Activated CD4-positive, alpha-beta T cell treated with anti-CD3 and anti-CD28 coated beads, Interleukin-10, Interleukin-2, amounts not matched to agents 100 ng/mL and 50 ng/mL, durations not matched to agents 16 hours and 8 hours (primary cell): Measurements from ENCODE around the gene CNOT6.
"Not testable (repeated sequence)": the region's sequence is repeated elsewhere in the genome, so short reads cannot be mapped to it uniquely, and the experiment has no call there.

Source experiments
- DNase-seq: peaks from one replicate; pipeline ENCODE4 v3.0.0-alpha.2; 2020

Gene CNOT6

GRCh38 chr5:180521591-180521990 lies 27.4 kb downstream of the CNOT6 start:
- DNase-seq: no peak

DNA sequence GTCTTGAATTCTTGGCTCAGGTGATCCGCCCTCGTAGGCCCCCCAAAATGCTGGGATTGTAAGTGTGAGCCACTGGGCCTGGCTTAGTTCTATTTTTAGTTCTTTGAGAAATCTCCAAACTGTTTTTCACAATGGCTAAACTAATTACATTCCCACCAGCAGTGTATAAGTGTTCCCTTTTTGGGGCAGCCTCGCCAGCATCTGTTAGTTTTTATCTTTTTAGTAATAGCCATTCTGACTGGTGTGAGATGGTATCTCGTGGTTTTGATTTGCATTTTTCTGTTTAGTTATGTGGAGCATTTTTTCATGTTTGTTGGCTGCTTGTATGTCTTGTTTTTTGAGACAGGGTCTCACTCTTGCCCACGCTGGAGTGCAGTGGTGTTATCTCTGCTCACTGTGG lies 28.2 kb downstream of the CNOT6 start:
- DNase-seq: peak; percentile 5

GRCh38 chr5:180523629-180524466 lies 29.7 kb downstream of the CNOT6 start:
- DNase-seq: no peak

GRCh38 chr5:180525399-180525798 lies 31.2 kb downstream of the CNOT6 start:
- no peak for DNase-seq

- DNase-seq: no peak
Measured at GRCh38 chr5:180526269-180526668, 32.1 kb downstream of the CNOT6 start.

- DNase-seq: no peak
Measured at GRCh38 chr5:180527659-180528058, 33.5 kb downstream of the CNOT6 start.

- DNase-seq: not testable (repeated sequence)
Measured at GRCh38 chr5:180531036-180531585, 36.9 kb downstream of the CNOT6 start.

GRCh38 chr5:180532268-180532667 lies 38.1 kb downstream of the CNOT6 start:
- no peak for DNase-seq

DNA sequence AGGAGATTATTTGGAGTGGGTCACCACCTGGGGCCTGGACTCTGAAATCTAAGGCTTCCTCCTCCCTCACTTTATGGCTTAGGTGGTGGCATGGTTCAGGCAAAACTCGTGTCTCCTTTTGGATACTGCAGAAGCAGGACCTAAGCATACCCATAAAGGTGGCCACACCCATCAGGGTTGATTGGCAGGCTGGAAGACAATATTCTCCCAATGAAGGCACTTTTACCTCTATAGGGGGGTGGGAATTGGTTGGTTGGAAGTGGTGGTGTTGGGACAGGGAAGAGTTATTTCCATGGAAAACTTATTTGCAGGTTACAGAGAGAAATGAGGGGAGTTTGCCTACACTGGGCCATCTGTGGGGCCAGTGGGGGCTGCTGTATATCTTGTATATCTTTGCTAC lies 39.7 kb downstream of the CNOT6 start:
- no peak for DNase-seq

DNA sequence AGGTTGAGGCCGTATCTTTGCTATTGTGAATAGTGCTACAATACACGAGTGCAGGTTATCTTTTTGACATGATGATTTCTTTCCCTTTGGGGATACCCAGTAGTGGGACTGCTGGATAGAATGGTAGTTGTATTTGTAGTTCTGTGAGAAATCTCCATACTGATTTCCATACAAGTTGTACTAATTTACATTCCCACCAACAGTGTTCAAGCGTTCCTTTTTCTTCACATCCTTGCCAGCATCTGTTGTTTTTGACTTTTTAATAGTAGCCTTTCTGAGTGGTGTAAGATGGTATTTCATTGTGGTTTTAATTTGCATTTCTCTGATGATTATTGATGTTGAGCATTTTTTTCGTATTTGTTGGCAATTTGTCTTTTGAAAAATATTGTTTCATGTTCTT lies 41.4 kb downstream of the CNOT6 start:
- no peak for DNase-seq

DNA sequence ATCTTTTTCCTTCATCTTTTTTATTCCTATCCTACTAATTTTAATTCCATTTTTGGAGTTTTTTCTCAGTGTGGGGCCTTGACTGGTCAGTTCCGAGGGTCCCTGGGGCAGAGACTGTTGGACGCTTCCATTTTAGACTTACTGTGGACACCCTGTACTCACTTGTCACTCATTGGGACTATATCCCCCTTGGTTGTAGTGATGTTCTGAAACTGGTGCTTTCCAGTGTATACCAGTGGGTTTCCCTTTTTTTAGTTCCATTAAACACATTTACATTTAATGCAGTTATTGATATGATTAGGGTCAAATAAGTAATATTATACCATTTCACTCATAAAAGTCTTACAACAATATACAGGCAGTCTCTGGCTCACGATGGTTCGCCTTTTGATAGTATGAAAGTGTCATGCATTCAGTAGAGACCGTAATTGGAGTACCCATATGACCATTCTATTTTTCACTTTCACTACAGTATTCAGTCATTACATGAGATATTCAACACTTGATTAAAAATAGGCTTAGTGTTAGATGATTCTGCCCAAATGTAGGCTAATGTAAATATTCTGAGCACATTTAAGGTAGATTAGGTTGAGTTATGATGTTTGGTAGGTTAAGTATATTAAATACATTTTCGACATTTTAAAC lies 46.0 kb downstream of the CNOT6 start:
- DNase-seq: peak; percentile 58

- DNase-seq: no peak
Measured at GRCh38 chr5:180541710-180542109, 47.5 kb downstream of the CNOT6 start.

GRCh38 chr5:180545248-180545647 lies 51.1 kb downstream of the CNOT6 start:
- no peak for DNase-seq

- no peak for DNase-seq
Measured at GRCh38 chr5:180548563-180548962, 54.4 kb downstream of the CNOT6 start.

DNA sequence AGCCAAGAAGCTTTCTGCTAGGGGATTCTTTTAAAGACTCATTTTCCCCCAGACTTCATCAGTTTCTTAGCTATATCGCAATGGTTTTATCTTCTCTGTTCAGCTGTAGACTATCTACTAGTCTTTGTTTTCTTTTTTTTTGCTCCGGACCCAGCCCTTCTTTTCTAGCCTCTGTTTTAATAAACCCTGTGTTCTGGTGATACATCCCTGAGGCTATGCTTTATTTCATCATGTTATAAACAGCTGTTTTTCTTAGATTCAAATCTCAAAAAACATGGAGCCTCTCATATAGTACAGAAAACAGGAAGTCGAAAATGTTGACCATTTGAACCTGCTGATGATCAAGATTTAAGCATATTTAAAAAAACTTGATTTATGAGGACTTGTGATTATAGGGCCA lies 59.4 kb downstream of the CNOT6 start:
- no peak for DNase-seq

- no peak for DNase-seq
Measured at GRCh38 chr5:180555168-180555921, 61.2 kb downstream of the CNOT6 start.

DNA sequence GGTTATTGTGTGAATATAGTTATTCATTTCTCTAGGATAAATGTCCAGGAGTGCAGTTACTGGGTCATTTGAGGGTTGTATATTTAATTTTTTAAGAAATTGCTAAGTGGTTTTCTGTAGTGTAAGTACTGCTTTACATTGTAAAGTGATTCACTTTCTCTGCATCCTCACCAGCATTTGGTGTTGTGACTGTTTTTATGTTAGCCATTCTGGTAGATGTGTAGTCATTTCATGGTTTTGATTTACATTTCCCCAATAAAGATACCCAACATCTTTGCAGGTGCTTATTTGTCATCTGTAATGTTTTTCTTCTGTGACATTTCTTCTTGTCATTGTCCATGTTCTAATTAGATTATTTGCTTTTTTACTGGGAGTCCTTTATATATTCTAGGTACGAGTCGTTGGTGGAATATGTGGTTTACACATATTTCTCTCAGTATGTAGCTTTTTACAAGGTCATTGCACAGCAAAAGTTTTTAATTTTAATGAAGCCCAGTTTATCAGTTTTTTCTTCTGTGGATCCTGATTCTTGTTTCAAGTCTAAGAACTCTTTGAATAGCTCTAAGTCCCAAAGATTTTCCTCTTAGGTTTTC lies 63.1 kb downstream of the CNOT6 start:
- peak; percentile 66 for DNase-seq

GRCh38 chr5:180558232-180558631 lies 64.1 kb downstream of the CNOT6 start:
- no peak for DNase-seq

DNA sequence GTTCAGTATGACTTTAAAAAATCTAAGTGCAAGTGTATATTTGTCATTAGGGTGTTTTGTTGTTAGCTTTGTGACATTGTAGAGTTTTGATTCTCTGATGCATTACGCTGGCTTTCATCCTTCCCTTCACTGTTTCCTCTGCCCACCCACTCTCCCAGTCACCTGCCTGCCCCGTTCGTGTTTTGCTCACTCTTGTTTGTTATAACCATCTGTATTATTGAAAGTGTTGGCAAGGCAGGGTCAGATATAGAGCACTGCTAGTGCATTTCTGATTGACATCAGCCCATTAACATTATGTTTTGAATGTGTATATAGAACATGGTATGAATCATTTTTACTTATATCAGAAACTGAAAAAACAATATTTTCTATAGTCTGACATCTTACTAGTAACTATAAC lies 69.8 kb downstream of the CNOT6 start:
- DNase-seq: peak; percentile 40

DNA sequence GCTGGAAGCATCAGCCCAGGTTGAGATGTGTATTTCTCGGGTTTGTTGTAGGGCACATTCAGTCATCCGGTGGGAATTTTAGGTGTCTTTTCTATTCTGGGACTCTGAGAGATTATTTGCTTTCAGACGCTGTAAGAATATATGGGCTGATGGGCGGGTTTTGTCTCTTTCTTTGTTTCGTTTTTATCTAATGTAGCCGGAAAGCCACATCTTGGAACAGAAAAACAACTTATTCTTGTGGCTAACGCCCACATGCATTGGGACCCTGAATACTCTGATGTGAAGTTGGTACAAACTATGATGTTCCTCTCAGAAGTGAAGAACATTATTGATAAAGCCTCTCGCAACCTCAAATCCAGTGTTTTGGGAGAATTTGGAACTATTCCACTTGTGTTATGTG lies 74.7 kb downstream of the CNOT6 start:
- no peak for DNase-seq

- peak; percentile 28 for DNase-seq
Measured at GRCh38 chr5:180575571-180575970, 81.4 kb downstream of the CNOT6 start.

GRCh38 chr5:180580681-180581080 lies 86.5 kb downstream of the CNOT6 start:
- DNase-seq: no peak

DNA sequence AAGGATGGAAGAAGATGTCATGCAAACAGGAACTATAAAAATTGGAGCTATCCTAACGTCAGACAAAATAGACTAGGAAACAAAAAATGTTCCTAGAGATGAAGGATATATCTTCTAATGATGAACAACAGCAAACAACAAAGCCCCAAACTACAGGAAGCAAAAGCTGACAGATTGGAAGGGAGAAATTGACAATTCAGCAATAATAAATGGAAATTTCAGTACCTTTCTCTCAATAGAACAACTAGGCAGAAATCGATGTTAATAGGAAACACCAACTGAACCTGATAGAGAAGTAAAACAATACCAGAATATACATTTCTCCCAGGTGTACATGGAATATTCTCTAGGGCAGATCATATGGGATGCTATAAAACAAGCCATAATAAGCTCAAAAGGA lies 89.6 kb downstream of the CNOT6 start:
- no peak for DNase-seq
